Measurements from ENCODE around the gene LIPJ. TPM values are rescaled to one million over a fixed set of nuclear protein-coding genes. Genes with fewer than 3 reads are reported as not detected.

The LIPJ gene
- total and polyA plus RNA-seq, 10 of the 15 experiments (the other 5 are each of a cell fraction or from before 2014, with no cell fraction given), result 0.03 to 0.23 (median 0.08) TPM; not detected in 5

DNA sequence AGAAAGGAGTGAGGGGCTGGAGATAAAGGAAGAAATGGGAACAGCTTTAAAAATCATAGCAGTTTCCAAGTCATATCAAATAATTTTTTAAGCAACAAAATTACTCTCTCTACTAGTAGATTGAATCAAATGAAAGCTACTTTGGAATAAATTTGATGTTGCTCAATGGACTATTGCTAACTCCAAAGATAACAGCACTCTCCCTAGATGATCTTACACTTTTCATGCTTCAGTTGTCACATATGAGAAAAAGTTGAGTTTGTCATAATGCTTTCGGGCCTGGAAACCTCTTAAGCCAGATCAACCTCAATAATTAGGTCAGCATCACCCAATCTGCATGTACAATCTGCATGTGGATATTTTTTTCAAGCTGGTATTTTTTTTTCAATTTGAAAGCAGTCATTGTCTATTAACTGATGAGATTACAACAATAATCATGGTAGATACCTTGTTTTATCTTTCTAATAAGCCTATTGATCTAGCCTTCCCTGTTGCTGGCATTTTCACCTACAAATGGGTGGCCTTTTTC lies 31.3 kb downstream of the LIPJ start (continued):
- TF ChIP-seq HDGF (IDR thresholded peaks at IDR 0.05), result no peak
- no peak for TF ChIP-seq MYB (IDR thresholded peaks at IDR 0.05; ENCODE audit: borderline replicate concordance, low read depth, low read length)

DNA sequence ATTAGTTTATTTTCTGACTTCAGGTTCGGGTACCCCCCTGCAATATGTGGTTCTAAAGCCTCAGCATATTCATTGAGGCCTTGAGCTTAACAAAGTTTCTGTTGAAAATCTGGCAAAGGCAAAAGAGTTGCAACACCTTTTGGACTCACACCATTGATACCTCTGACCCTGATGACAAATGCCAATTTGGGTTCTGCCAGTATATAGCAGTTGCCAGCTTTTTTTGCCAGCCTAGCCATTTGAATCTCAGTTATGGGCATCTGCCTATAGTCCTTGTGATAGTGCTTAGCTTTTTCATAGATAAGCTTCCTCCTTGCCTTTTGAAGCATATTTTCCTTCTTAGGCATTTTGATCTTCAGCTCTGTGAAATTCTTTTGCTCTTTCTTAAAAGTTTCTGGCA lies 31.9 kb downstream of the LIPJ start:
- POLR2A ChIA-PET, result interaction anchor here (0.6 kb wide), 1 partner anchor 34 kb away, joined by 3 read pairs; no protein-coding TSS in a partner anchor
- no peaks in the 10 kb centered on the region for H3K27me3 ChIP-seq (replicated peaks in 1 of 2; ENCODE audit: control insufficient read depth in 2 of 2, insufficient read depth in 2 of 2, low read length in 1 of 2)
- H3K9me3 ChIP-seq (replicated peaks; ENCODE audit: control insufficient read depth, insufficient read depth, low read length), result no peaks in the 10 kb centered on the region; the same call in 2 of the 3 replicates
- WGBS (ENCODE audit: insufficient coverage, insufficient replicate concordance, low lambda C conversion rate, missing lambda C conversion rate), result 0% methylated on average over 1 of the region's 1 CpG
- ATAC-seq, result no peak
- intact Hi-C loops (cut with micrococcal nuclease; ENCODE audit: unreplicated experiment) (no loop called here), in situ Hi-C loops (cut with MboI) (no loop called here)
- H3K4me2 ChIP-seq (ENCODE audit: control insufficient read depth, insufficient read depth), result no peak overlapping the region
- H3K79me2 ChIP-seq (ENCODE audit: control insufficient read depth, insufficient read depth, low read length), result no peaks in the 10 kb centered on the region
- H3K4me3 ChIP-seq, result no peak overlapping the region
- no peaks in the 10 kb centered on the region for H3K36me3 ChIP-seq (ENCODE audit: control insufficient read depth in 2 of 2, insufficient read depth in 2 of 2, low read length in 1 of 2)
- CTCF ChIA-PET, result no interaction called here
- TF ChIP-seq, protein P1, sequence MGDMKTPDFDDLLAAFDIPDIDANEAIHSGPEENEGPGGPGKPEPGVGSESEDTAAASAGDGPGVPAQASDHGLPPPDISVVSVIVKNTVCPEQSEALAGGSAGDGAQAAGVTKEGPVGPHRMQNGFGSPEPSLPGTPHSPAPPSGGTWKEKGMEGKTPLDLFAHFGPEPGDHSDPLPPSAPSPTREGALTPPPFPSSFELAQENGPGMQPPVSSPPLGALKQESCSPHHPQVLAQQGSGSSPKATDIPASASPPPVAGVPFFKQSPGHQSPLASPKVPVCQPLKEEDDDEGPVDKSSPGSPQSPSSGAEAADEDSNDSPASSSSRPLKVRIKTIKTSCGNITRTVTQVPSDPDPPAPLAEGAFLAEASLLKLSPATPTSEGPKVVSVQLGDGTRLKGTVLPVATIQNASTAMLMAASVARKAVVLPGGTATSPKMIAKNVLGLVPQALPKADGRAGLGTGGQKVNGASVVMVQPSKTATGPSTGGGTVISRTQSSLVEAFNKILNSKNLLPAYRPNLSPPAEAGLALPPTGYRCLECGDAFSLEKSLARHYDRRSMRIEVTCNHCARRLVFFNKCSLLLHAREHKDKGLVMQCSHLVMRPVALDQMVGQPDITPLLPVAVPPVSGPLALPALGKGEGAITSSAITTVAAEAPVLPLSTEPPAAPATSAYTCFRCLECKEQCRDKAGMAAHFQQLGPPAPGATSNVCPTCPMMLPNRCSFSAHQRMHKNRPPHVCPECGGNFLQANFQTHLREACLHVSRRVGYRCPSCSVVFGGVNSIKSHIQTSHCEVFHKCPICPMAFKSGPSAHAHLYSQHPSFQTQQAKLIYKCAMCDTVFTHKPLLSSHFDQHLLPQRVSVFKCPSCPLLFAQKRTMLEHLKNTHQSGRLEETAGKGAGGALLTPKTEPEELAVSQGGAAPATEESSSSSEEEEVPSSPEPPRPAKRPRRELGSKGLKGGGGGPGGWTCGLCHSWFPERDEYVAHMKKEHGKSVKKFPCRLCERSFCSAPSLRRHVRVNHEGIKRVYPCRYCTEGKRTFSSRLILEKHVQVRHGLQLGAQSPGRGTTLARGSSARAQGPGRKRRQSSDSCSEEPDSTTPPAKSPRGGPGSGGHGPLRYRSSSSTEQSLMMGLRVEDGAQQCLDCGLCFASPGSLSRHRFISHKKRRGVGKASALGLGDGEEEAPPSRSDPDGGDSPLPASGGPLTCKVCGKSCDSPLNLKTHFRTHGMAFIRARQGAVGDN (IDR thresholded peaks at IDR 0.05), result no peak
- TF ChIP-seq SUPT20H (IDR thresholded peaks at IDR 0.05; ENCODE audit: borderline replicate concordance, control insufficient read depth, low read depth, low read length) (no peak), CHD4 (IDR thresholded peaks at IDR 0.05) (no peak)
- SMC1A ChIA-PET (ENCODE audit: uncharacterized antibody, unreplicated experiment), result interaction anchor here (0.6 to 1.5 kb wide), 2 partner anchors 24 to 337 kb away, joined by 3 to 4 read pairs; no protein-coding TSS in a partner anchor
- BruUV-seq (replicated peaks), result no TSS peak
- no peak overlapping the region for H2AFZ ChIP-seq (ENCODE audit: control insufficient read depth, low read depth, low read length)
- RAD21 ChIA-PET (ENCODE audit: unreplicated experiment), result interaction anchor here (1.2 kb wide), 1 partner anchor 36 kb away, joined by 3 read pairs; the partner anchor contains the start of gene RNLS
- no peaks in the 10 kb centered on the region for H3K4me1 ChIP-seq (ENCODE audit: control insufficient read depth, insufficient read depth, low read length)
- H3K27ac ChIP-seq (ENCODE audit: control insufficient read depth, insufficient read depth), result no peak overlapping the region
- H3K9ac ChIP-seq (ENCODE audit: control insufficient read depth, insufficient read depth, low read length), result no peak overlapping the region
- FAIRE-seq, result no peak
- no peak for DNase-seq (ENCODE audit: low read depth, low spot score)
- H4K20me1 ChIP-seq (ENCODE audit: control insufficient read depth, insufficient read depth), result no peaks in the 10 kb centered on the region
